Stimulated activated CD4-positive, alpha-beta T cell treated with anti-CD3 and anti-CD28 coated beads, Interleukin-4, amount 100 ng/mL, for 4 hours (primary cell): ENCODE measurements around the gene TMEM243.
A peak's percentile ranks its signal among the peaks of the same experiment; 100 is the strongest.
"Not testable (repeated sequence)": the region's sequence is repeated elsewhere in the genome, so short reads cannot be mapped to it uniquely, and the experiment has no call there.

Source experiments
- DNase-seq, 2 experiments: peaks; one replicate each; pipeline ENCODE4 v3.0.0-alpha.2; 2020

Gene TMEM243

GRCh38 chr7:87219545-87220025 is at the start of gene TMEM243:
TSS of gene TMEM243 (minus strand) at chr7:87219732. CDS start at chr7:87219503, 229 bp downstream.
- DNase-seq = peak; percentile 72 to 88

GRCh38 chr7:87267239-87267900 is 47.8 kb upstream of the TMEM243 start:
- no peak for DNase-seq

- DNase-seq = no peak
Observed at GRCh38 chr7:87263537-87263936, 44.0 kb upstream of the TMEM243 start.

GRCh38 chr7:87253589-87254087 is 34.1 kb upstream of the TMEM243 start:
- no peak for DNase-seq

GRCh38 chr7:87245671-87246070 is 26.1 kb upstream of the TMEM243 start:
- DNase-seq = not testable (repeated sequence)

- DNase-seq = not testable (repeated sequence)
Observed at GRCh38 chr7:87238464-87239051, 19.0 kb upstream of the TMEM243 start.

- DNase-seq = no peak
Observed at GRCh38 chr7:87234949-87235348, 15.4 kb upstream of the TMEM243 start.

- DNase-seq = no peak
Observed at GRCh38 chr7:87231711-87232110, 12.2 kb upstream of the TMEM243 start.

GRCh38 chr7:87231258-87231657 is 11.7 kb upstream of the TMEM243 start:
- DNase-seq = no peak

GRCh38 chr7:87226495-87226894 is 7.0 kb upstream of the TMEM243 start:
- no peak for DNase-seq

GRCh38 chr7:87225696-87226095 is 6.2 kb upstream of the TMEM243 start:
- DNase-seq = no peak

GRCh38 chr7:87223666-87224065 is 4.1 kb upstream of the TMEM243 start:
- no peak for DNase-seq

- no peak for DNase-seq
Observed at GRCh38 chr7:87220734-87221215, 1.2 kb upstream of the TMEM243 start.

GRCh38 chr7:87220026-87220733 is 648 bp upstream of the TMEM243 start:
- peak; percentile 81 to 83 for DNase-seq

- peak in 1 of 2 experiments; percentile 21 for DNase-seq
Observed at GRCh38 chr7:87218796-87219544, 562 bp downstream of the TMEM243 start.

GRCh38 chr7:87217983-87218653 is 1.4 kb downstream of the TMEM243 start:
- no peak for DNase-seq

GRCh38 chr7:87216701-87217508 is 2.6 kb downstream of the TMEM243 start:
- DNase-seq = peak in 1 of 2 experiments; percentile 40

GRCh38 chr7:87215046-87215445 is 4.5 kb downstream of the TMEM243 start:
- DNase-seq = no peak

GRCh38 chr7:87213811-87214210 is 5.7 kb downstream of the TMEM243 start:
- DNase-seq = no peak

- DNase-seq = no peak
Observed at GRCh38 chr7:87213252-87213651, 6.3 kb downstream of the TMEM243 start.

GRCh38 chr7:87212498-87212897 is 7.0 kb downstream of the TMEM243 start:
- DNase-seq = no peak
